ENCODE data around the gene JMJD8. TPM values are rescaled to one million over a fixed set of nuclear protein-coding genes. Genes with fewer than 3 reads are reported as not detected.

The JMJD8 gene
- total RNA-seq, 4 donors from 2014 or later = 73.2 to 114 (median 88.1) TPM

GRCh38 chr16:716768-717325 is 32.7 kb upstream of the JMJD8 start:
- peaks cover 41 to 76% (median 68%) of the 10 kb centered on the region in 4 donors for H3K4me1 ChIP-seq
- peak overlapping the region in 2 of 4 donors; percentile 80 to 86 for H3K4me3 ChIP-seq
- H3K27ac ChIP-seq (replicated peaks in 1 of 4) = no peak overlapping the region
- peaks cover 0 to 10% (median 3%) of the 10 kb centered on the region in 4 donors for H3K36me3 ChIP-seq
- no peaks in the 10 kb centered on the region for H3K9me3 ChIP-seq
- WGBS = 77% methylated on average over 11 of the region's 29 CpGs
- intact Hi-C loops (cut with DNase I) = no loop called here
- no peak for TF ChIP-seq POLR2A (IDR thresholded peaks at IDR 0.05; ENCODE audit: low read depth)
- TF ChIP-seq EP300 (IDR thresholded peaks at IDR 0.05) = no peak
- TF ChIP-seq POLR2AphosphoS5 (IDR thresholded peaks at IDR 0.05) = no peak
- TF ChIP-seq CTCF (IDR thresholded peaks at IDR 0.05) = no peak
- peaks cover 0 to 13% (median 0%) of the 10 kb centered on the region in 4 donors for H3K27me3 ChIP-seq
- DNase-seq (ENCODE audit: extremely low spot score) = no peak

- peak overlapping the region in 2 of 4 donors; percentile 50 to 63 for H3K27ac ChIP-seq (replicated peaks in 1 of 4)
- intact Hi-C loops (cut with DNase I) = no loop called here
- peaks cover 0 to 10% (median 3%) of the 10 kb centered on the region in 4 donors for H3K36me3 ChIP-seq
- no peak for DNase-seq (ENCODE audit: extremely low spot score)
- 23% methylated on average over 4 of the region's 12 CpGs for WGBS
- peaks cover 0 to 20% (median 4%) of the 10 kb centered on the region in 4 donors for H3K27me3 ChIP-seq
- H3K4me1 ChIP-seq = peaks cover 36 to 76% (median 64%) of the 10 kb centered on the region in 4 donors
- no peaks in the 10 kb centered on the region for H3K9me3 ChIP-seq
- peak overlapping the region; percentile 68 to 86 (median 83) for H3K4me3 ChIP-seq
- TF ChIP-seq CTCF (IDR thresholded peaks at IDR 0.05) (no peak), POLR2A (IDR thresholded peaks at IDR 0.05; ENCODE audit: low read depth) (no peak), EP300 (IDR thresholded peaks at IDR 0.05) (no peak), POLR2AphosphoS5 (IDR thresholded peaks at IDR 0.05) (no peak)
Observed at GRCh38 chr16:716200-716568, 32.0 kb upstream of the JMJD8 start.

DNA sequence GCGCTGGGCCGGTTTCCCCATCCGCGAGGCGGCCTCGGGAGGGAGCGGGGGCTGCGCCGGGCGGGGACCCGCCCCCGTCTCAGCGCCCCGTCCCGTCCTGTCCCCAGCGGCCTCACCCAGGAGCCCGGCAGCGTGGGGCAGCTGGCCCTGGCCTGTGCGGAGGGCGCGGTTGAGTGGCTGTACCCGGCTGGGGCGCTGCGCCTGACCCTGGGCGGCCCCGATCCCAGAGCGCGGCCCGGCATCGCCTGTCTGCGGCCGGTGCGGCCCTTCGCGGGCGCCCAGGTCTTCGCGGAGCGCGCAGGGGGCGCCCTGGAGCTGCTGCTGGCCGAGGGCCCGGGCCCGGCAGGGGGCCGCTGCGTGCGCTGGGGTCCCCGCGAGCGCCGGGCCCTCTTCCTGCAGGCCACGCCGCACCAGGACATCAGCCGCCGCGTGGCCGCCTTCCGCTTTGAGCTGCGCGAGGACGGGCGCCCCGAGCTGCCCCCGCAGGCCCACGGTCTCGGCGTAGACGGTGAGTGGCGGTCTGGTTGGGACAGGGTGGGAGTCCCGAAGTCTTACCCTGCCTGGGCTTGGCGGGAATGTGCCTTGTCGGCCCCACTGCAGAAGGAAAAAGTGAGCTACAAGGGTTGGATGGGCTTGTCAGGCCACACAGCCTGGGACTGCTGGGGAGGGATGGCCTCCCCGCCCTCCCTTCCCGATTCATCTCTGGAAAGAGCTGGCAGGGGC is 31.5 kb upstream of the JMJD8 start:
- peaks cover 36 to 79% (median 63%) of the 10 kb centered on the region in 4 donors for H3K4me1 ChIP-seq
- intact Hi-C loops (cut with DNase I) = no loop called here
- H3K27me3 ChIP-seq = peaks cover 0 to 26% (median 10%) of the 10 kb centered on the region in 4 donors
- WGBS = 60% methylated on average over 1 of the region's 74 CpGs
- no peak for DNase-seq (ENCODE audit: extremely low spot score)
- H3K4me3 ChIP-seq = peak overlapping the region; percentile 68 to 86 (median 83)
- peaks cover 0 to 10% (median 3%) of the 10 kb centered on the region in 4 donors for H3K36me3 ChIP-seq
- no peak for TF ChIP-seq CTCF (IDR thresholded peaks at IDR 0.05)
- no peak for TF ChIP-seq POLR2AphosphoS5 (IDR thresholded peaks at IDR 0.05)
- TF ChIP-seq POLR2A (IDR thresholded peaks at IDR 0.05; ENCODE audit: low read depth) = no peak
- no peak for TF ChIP-seq EP300 (IDR thresholded peaks at IDR 0.05)
- H3K27ac ChIP-seq (replicated peaks in 1 of 4) = peak overlapping the region; percentile 42 to 66 (median 56)
- no peaks in the 10 kb centered on the region for H3K9me3 ChIP-seq

GRCh38 chr16:714558-715476 is 30.7 kb upstream of the JMJD8 start, which contains the start of gene METRN:
METRN (plus strand) TSS chr16:715118; CDS start chr16:715290, 172 bp downstream.
- Histone ChIP-seq H3K27me3 (peaks cover 0 to 34% (median 18%) of the 10 kb centered on the region in 4 donors), H3K27ac (replicated peaks in 1 of 4) (peak within 1 kb of the TSS; percentile 42 to 66 (median 56)), H3K4me3 (peak within 1 kb of the TSS; percentile 68 to 86 (median 83)), H3K4me1 (peaks cover 31 to 78% (median 60%) of the 10 kb centered on the region in 4 donors), H3K36me3 (peaks cover 0 to 10% (median 3%) of the 10 kb centered on the region in 4 donors), H3K9me3 (no peaks in the 10 kb centered on the region)
- intact Hi-C loops (cut with DNase I) = no loop called here
- WGBS = 13% methylated on average over 6 of the region's 108 CpGs
- TF ChIP-seq POLR2A (IDR thresholded peaks at IDR 0.05; ENCODE audit: low read depth) (no peak), EP300 (IDR thresholded peaks at IDR 0.05) (no peak), POLR2AphosphoS5 (IDR thresholded peaks at IDR 0.05) (peak; percentile 15 to 36), CTCF (IDR thresholded peaks at IDR 0.05) (peak in 1 of 3 experiments; percentile 15)
- peak; percentile 95 for DNase-seq (ENCODE audit: extremely low spot score)

Measured in esophagus muscularis mucosa (tissue), 4 donors.